ENCODE results near the gene SPATA9. TPM values are rescaled to one million over a fixed set of nuclear protein-coding genes. Genes with fewer than 3 reads are reported as not detected.
A peak's percentile ranks its signal among the peaks of the same experiment; 100 is the strongest.

The SPATA9 gene
- total and polyA plus RNA-seq, 9 of the 15 experiments (the other 6 are each of a cell fraction or from before 2014, with no cell fraction given), result 0.16 to 5.5 (median 0.39) TPM; not detected in 3

- TF ChIP-seq MLLT1 (IDR thresholded peaks at IDR 0.05) (peak in 1 of 2 experiments; percentile 65; a peak in 2 of 4 replicates), TEAD1 (CRISPR knock-in tag; IDR thresholded peaks at IDR 0.05) (peak in 1 of 2 experiments; percentile 87; a peak in 2 of 4 replicates), NFYB (IDR thresholded peaks at IDR 0.05; ENCODE audit: extremely low read depth, insufficient read length) (no peak), KLF13 (tag; IDR thresholded peaks at IDR 0.05; ENCODE audit: borderline replicate concordance, low read depth) (no peak), HMBOX1 (IDR thresholded peaks at IDR 0.05) (peak; percentile 81), MXI1 (IDR thresholded peaks at IDR 0.05; ENCODE audit: low read depth, low read length) (0 out of 2 replicates have a peak, but pooled peaks have one; percentile 43), MCM2 (IDR thresholded peaks at IDR 0.05; ENCODE audit: low read depth) (no peak), NR3C1 (CRISPR knock-in tag; IDR thresholded peaks at IDR 0.05) (no peak), ID3 (CRISPR knock-in tag; IDR thresholded peaks at IDR 0.05) (no peak), ID3 (tag; IDR thresholded peaks at IDR 0.05) (no peak), CTCF (IDR thresholded peaks at IDR 0.05 in 2 of 3, conservative IDR thresholded peaks at IDR 0.05 in 1 of 3; ENCODE audit: insufficient read depth in 2 of 3, low read depth in 1 of 3, low read length in 3 of 3) (no peak; a peak in 1 of 6 replicates), SP1 (CRISPR knock-in tag; IDR thresholded peaks at IDR 0.05) (no peak; the same call in 1 of the 2 replicates), RBM39 (optimal IDR thresholded peaks at IDR 0.05; ENCODE audit: low read depth, low read length) (no peak), RFX7 (CRISPR knock-in tag; IDR thresholded peaks at IDR 0.05) (no peak), CAMTA2 (CRISPR knock-in tag; conservative IDR thresholded peaks at IDR 0.05) (no peak), ZFP30 (CRISPR knock-in tag; IDR thresholded peaks at IDR 0.05; ENCODE audit: borderline replicate concordance) (no peak), THRA (IDR thresholded peaks at IDR 0.05) (no peak), EP400 (IDR thresholded peaks at IDR 0.05) (peak; percentile 28; the same call in 1 of the 2 replicates), FOXA3 (CRISPR knock-in tag; conservative IDR thresholded peaks at IDR 0.05 in 1 of 2, IDR thresholded peaks at IDR 0.05 in 1 of 2) (peak in 1 of 2 experiments; percentile 68; a peak in 2 of 4 replicates), ZNF232 (CRISPR knock-in tag; IDR thresholded peaks at IDR 0.05) (no peak), GABPB1 (CRISPR knock-in tag; IDR thresholded peaks at IDR 0.05) (no peak)
These were observed 35.4 kb upstream of the SPATA9 start (continued) for GRCh38 chr5:95718203-95718602.
